ENCODE measurements around the gene PPFIA1.
"Not testable (repeated sequence)": the region's sequence is repeated elsewhere in the genome, so short reads cannot be mapped to it uniquely, and the experiment has no call there.

Gene PPFIA1

GRCh38 chr11:70252844-70253243 is 17.6 kb upstream of the PPFIA1 start:
- DNase-seq = no peak

- no peak for DNase-seq
These were observed 14.9 kb upstream of the PPFIA1 start for GRCh38 chr11:70255477-70256116.

DNA sequence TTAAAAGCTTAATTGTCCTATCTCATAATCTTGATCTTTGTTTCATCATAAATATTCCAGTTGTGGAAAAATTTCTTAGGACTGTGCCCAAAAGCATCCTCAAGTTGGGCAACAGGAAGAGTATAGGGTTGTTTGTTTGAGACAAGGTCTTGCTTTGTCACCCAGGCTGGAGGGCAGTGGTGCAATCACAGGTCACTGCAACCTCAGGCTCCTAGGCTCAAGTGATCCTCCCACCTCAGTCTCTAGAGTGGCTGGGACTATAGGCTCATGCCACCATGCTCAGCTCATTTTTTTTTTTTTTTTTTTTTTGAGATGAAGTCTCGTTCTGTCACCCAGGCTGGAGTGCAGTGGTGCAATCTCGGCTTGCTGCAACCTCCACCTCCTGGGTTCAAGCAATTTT is 11.4 kb upstream of the PPFIA1 start:
- DNase-seq = not testable (repeated sequence)

DNA sequence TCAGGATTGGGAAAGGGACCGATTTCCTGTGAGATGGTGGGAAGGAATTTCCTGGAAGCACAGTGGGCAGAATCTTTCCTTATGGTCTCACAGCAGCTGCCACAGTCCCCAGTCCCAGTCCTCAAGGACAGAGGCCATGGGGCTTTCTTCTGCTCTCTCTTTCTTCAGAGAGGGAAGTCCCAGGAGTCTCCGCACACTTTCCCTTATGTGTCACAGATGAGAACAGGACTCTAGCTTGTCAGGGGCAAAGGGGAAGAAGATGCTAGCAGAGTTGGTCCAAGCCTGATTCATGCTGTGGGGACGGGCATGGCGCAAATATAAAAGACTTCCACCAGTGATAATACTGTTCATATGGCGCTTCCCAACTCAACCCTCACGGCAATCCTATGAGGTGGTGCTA is 7.5 kb upstream of the PPFIA1 start:
- no peak for DNase-seq

GRCh38 chr11:70263363-70263762 is 7.1 kb upstream of the PPFIA1 start:
- no peak for DNase-seq

DNA sequence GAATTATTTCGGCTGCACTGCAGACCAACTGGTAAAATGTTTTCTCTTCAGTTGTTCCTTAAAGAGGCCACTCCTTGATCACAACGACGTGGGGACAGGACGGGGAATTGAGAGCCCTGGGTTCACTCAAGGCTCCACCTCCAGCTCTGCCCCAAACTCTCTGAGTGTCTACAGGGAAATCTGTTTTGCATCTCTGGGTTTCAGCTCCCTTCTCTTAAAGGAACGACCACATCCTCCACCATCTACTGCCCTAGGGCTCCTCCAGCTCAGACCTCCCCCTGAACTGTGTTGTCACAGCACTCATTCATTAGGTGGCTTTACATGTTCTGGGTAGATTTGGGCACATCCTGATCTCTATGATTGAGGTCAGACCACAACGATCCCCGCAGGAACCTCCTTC is 5.1 kb upstream of the PPFIA1 start:
- no peak for DNase-seq

GRCh38 chr11:70267405-70267950 is 3.0 kb upstream of the PPFIA1 start:
- no peak for DNase-seq

DNA sequence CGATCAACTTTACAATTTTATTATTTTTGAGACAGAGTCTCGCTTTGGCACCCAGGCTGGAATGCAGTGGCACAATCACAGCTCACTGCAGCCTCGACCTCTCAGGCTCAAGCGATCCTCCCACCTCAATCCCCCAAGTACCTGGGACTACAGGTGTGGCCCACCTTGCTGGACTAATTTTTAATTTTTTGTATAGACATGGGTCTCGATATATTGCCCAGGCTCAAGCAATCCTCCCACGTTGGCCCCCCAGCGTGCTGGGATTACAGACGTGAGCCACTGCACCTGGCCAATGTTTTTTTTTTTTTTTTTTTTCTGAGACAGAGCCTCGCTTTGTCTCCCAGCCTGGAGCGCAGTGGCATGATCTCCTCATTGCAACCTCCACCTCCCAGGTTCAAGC is 2.0 kb upstream of the PPFIA1 start:
- no peak for DNase-seq

GRCh38 chr11:70270877-70271648 is 573 bp downstream of the PPFIA1 start:
- no peak for DNase-seq

- no peak for DNase-seq
These were observed 1.1 kb downstream of the PPFIA1 start for GRCh38 chr11:70271649-70271953.

GRCh38 chr11:70272009-70272408 is 1.5 kb downstream of the PPFIA1 start:
- no peak for DNase-seq

DNA sequence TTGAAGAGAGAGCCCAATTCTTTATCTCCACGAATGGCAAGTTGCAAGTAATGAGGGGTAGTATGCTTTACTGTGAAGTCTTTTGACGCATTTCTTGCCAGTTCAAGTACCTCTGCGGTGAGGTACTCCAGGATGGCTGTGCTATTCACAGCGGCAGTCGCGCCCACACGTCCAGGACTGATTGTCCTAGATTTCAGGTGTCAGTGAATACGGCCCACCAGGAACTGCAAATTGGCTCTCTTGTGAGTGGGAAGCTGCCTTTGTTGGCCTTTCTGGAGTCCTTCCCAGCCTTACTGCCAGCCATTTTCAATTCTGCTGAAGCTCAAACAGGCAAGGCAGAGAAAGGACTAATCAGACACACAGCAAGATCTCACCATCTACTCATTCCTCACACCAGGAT is 8.5 kb downstream of the PPFIA1 start:
- no peak for DNase-seq

GRCh38 chr11:70281156-70281609 is 10.7 kb downstream of the PPFIA1 start:
- no peak for DNase-seq

DNA sequence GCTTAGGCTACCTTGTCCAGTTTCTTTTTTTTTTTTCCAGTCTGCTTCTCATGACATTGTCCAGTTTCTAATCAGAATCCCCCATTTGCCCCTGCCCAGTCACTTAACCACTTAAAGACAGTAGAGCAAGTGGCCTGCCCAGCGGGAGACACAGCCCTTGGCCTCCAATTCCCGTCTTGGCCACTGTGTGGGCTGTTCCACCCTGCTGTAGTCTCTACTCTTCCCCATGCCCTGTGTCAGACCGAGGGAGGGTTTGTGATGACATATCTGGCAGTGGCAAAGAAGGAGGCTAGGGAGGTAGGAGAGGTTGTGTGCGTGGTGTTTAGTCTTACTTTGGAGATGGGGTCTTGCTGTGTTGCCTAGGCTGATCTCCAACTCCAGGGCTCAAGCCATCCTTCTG is 11.5 kb downstream of the PPFIA1 start:
- DNase-seq = no peak

DNA sequence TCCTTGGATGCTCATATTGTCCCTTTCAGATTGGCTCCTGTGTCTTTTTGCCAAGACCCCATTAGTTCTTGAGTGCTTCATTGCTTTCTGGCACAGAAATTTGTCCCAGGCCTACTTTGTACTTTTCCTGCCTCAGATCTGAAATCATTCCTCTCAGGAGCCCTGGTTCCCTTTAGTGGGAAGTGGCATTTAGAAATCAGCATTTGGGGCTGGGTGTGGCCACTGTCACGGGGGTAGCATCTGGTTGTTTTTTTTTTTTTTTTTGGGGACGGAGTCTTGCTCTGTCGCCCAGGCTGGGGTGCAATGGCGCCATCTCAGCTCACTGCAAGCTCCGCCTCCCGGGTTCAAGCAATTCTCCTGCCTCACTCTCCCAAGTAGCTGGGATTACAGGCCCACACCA is 18.2 kb downstream of the PPFIA1 start:
- DNase-seq = no peak

- DNase-seq = no peak
These were observed 19.1 kb downstream of the PPFIA1 start for GRCh38 chr11:70289582-70289981.

- DNase-seq = no peak
These were observed 20.0 kb downstream of the PPFIA1 start for GRCh38 chr11:70290361-70291065.

GRCh38 chr11:70292166-70292565 is 21.7 kb downstream of the PPFIA1 start:
- DNase-seq = no peak

DNA sequence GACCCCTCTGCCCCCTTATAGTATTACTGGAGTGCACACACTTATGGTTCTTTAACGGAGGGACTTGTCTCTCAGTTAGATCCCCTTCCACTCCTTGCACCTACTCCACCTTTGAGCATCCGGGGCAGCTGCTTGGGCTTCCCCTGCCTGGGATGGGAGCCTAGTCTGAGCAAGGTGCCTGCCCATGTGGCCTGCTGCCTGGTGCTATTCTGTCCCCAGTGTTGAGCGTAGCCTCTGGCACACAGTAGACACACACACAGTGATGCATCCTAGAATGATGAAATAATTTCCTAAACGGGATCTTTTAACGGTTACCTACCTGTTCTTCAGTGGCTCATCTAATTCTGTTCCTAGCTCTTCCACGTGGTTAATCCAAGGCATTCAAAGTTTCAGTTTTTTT is 22.4 kb downstream of the PPFIA1 start:
- DNase-seq = no peak

GRCh38 chr11:70295166-70295565 is 24.7 kb downstream of the PPFIA1 start:
- DNase-seq = not testable (repeated sequence)

- no peak for DNase-seq
These were observed 26.2 kb downstream of the PPFIA1 start for GRCh38 chr11:70296681-70297080.

DNA sequence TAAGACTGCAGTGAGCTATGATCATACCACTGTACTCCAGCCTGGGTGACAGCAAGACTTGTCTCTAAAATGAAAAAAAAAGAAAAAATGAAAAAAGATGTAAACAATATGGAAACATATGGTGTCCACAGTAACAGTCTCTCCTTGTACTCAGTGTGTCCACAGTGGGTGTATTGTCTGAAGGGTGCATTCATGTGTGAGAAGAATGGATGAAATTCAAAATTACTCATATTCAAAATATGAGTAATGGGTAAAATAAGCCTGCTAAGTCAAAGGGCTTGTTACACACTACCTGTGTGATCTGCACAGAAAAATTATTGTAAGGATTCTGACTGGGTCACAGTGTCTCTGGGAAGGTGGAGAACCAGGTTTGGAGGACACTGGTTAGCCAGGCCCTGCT is 26.9 kb downstream of the PPFIA1 start:
- DNase-seq = no peak

GRCh38 chr11:70298243-70298915 is 27.9 kb downstream of the PPFIA1 start:
- no peak for DNase-seq

Measured in KG1 (cell line).